Coronary artery (tissue), 2 donors: ENCODE measurements around the gene GCK.

Source experiments
- DNase-seq: peaks from one replicate; pipeline ENCODE4 v3.0.0-alpha.2; 2017; ENCODE audit warnings: low spot score
- H3K27ac ChIP-seq, 2 donors: fragments of 200-600 bp; sonication (generic); one replicate each; pipeline ENCODE4 v1.5.1; 2016 to 2019
- H3K4me3 ChIP-seq: fragments of 200-600 bp; sonication (generic); 2 replicates; pipeline ENCODE4 v1.5.1; 2016; ENCODE audit warnings: mild to moderate bottlenecking, moderate library complexity
- TF ChIP-seq, protein P1 (sequence below): fragments of 200-600 bp; sonication (generic); IDR thresholded peaks from one replicate; pipeline ENCODE4 v1.5.1; 2019; ENCODE audit warnings: antibody characterized with exemption

Gene GCK

DNA sequence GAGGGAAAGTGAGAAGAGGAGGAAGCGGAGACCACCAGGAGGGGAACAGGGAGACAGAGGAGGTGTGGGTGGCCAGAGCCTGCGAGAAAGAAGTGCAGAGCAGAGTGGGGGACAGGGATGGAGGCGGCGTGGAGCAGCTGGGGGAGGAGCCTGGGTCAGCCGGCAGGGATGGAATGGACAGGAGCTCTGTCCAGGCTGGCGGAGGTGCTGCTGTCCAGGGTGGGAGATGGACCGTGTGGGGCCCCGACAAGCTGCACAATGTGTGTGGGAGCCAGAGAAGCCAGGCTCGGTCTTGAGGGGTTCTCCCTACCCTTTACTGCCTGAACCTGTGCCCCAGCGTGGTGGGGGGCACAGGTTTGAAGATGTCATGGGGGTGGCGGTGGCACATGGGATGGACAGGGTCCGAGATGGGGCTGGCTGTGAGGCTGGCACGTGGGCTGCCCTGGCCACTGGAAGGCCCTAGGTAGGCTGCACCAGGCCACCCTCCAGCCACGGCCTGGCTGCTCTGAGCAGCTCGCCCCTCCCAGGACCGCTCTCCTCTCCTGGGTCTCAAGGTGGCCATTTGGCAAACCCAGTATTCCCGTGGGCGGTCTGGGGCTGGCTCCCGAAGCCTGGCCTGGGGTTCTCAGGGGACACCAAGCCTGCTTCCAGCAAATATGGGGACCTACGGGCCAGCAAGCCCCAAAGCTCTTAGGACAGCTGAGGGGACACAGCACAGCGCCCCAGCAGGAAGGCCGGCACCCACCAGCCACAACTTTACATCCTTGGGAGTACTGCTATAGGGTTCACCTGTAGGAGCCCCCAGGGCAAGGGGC is 43.9 kb upstream of the GCK start:
- H3K4me3 ChIP-seq: no peak overlapping the region
- TF ChIP-seq, protein P1, sequence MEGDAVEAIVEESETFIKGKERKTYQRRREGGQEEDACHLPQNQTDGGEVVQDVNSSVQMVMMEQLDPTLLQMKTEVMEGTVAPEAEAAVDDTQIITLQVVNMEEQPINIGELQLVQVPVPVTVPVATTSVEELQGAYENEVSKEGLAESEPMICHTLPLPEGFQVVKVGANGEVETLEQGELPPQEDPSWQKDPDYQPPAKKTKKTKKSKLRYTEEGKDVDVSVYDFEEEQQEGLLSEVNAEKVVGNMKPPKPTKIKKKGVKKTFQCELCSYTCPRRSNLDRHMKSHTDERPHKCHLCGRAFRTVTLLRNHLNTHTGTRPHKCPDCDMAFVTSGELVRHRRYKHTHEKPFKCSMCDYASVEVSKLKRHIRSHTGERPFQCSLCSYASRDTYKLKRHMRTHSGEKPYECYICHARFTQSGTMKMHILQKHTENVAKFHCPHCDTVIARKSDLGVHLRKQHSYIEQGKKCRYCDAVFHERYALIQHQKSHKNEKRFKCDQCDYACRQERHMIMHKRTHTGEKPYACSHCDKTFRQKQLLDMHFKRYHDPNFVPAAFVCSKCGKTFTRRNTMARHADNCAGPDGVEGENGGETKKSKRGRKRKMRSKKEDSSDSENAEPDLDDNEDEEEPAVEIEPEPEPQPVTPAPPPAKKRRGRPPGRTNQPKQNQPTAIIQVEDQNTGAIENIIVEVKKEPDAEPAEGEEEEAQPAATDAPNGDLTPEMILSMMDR: no peak
- H3K27ac ChIP-seq: no peak overlapping the region
- DNase-seq: no peak

DNA sequence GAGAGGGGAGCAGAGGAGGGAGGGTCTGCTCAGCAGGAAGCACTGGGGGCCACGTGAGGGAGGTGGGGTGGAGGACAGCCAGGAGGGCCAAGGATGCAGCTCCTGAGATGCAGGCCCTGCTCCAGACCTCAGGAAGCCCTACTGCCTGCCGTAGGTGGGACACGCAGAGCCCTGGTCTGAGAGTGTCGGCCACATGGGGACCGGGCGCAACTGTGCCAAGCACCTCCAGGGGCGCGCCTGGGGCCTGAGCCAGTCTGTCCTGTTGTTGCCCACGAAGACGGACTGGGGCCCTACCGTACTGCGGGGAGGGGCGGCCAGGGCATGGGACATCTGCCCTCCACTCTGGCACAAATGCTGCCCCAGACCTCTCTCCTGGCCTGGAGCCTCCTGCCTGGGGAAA is 43.2 kb upstream of the GCK start:
- no peak overlapping the region for H3K27ac ChIP-seq
- no peak for DNase-seq
- TF ChIP-seq, protein P1: no peak
- H3K4me3 ChIP-seq: no peak overlapping the region

DNA sequence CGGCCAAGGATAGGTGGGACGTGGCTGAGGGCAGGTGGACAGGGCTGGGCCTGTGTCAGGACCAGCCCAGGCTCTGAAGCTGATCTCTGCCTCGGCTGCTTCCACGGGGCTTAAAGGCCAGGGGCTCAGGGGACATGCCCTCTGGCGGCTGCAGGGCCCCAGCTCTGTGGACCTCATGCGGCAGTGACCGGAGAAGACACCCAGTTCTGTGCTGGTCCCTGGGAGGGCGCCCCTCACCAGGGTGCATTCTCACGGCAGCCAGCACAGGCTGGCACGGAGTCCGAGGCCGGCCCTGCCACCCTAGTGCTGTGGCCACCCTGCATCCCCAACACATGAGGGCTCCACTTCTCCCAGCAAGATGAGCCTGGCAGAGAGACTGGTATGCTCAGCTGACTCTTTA is 41.8 kb upstream of the GCK start:
- Histone ChIP-seq H3K4me3 (no peak overlapping the region), H3K27ac (no peak overlapping the region)
- TF ChIP-seq, protein P1: no peak
- DNase-seq: no peak

DNA sequence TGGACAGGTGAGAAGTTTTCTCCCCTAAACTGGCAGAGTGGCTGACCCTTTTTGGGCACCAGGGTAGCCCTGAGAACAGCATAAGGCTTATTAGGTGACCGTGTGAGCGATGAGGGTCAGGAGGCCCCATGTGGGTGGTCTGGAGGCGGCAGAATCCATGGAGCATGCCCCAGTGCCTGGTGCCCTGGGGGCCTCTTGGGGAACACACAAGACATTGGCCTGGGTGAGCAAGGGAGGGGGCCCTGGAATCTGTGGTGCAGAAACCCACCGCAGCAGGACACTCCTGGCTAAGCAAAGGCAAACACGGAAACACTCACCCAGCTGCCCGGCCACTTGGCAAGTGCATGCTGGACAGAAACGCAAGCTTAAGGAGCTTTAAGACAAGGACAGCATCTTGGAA is 41.0 kb upstream of the GCK start:
- no peak overlapping the region for H3K4me3 ChIP-seq
- no peak for DNase-seq
- TF ChIP-seq, protein P1: no peak
- H3K27ac ChIP-seq: no peak overlapping the region

DNA sequence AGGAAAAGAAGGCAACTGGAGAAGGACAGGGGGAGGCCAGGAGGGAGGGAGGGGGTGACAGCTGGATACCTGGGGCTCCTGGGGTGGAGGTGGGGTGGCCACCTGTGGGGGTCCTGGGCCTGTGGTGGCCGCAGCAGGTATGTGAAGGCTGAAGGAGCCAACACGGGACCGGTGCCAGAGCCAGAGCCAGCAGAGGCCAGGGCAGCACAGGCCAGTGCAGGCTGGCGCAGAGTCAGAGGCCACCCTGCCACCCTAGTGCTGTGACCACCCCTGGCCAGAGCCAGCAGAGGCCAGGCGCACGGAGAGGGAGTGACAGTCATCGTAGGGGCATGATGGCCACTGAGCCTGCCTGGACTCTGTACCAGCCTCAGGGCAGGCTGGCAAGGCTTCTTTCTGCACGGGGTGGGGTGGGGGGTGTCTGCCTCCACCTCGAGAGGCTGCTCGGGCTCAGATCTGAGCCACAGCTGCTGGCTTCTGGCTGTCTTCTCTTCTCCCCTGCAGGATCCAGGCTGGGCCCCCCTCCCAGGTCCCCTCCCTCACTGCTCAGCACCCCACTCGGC is 40.4 kb upstream of the GCK start:
- no peak overlapping the region for H3K27ac ChIP-seq
- no peak overlapping the region for H3K4me3 ChIP-seq
- TF ChIP-seq, protein P1: no peak
- DNase-seq: no peak

DNA sequence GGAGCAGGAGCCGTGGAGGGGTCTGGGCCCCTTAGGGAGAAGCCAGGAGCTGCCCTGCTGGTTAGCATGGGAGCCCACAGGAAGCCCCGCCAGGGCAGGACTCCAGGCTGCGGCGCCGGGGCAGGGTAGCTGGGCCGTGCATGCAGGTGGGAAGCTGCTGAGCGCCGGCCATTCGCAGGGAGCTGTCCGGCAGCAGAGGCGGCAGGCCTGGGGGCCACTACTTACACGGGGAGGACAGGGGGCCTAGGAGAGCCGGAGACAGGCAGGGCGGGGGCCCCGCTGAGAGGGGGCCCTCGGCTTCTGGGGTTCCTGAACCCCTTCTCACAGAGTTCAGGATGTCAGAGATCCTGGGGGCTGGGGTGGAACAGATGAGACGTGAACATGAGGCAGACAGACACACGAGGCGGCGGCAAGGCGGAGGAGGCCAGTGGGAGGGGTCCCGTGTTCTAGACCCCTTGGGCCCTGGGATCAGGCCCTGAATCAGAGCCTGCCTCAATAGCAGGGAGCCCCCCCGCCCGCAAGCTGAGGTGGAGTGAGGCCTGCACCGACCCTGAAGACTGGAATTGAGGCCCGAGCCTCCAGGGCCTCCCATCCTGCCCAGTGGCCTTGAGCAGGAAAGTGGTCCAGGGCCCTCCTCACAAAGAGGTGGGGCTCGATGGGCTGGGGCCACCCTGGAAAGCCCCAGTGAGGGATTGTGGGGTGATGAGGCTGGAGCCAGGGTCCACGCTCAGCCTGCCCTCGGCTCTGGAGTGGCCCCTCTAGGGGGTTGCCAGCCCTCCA is 39.5 kb upstream of the GCK start:
- no peak overlapping the region for H3K27ac ChIP-seq
- DNase-seq: no peak
- H3K4me3 ChIP-seq: no peak overlapping the region
- TF ChIP-seq, protein P1: no peak
